ENCODE results near the gene COL12A1. TPM values are rescaled to one million over a fixed set of nuclear protein-coding genes. Genes with fewer than 3 reads are reported as not detected.

The COL12A1 gene
- total and polyA plus RNA-seq, 2 experiments from 2014 or later: 0.32 to 0.66 TPM

- Histone ChIP-seq H3K27me3 (no peaks in the 10 kb centered on the region), H3K4me1 (ENCODE audit: low read depth) (no peaks in the 10 kb centered on the region), H3K4me3 (no peak overlapping the region), H3K27ac (no peak overlapping the region), H3K9me3 (ENCODE audit: low read depth) (no peaks in the 10 kb centered on the region), H3K36me3 (no peaks in the 10 kb centered on the region)
- DNase-seq (ENCODE audit: low read depth in 1 of 2, low spot score in 1 of 2): peak in 1 of 2 donors; percentile 40
- no peak for TF ChIP-seq CTCF (IDR thresholded peaks at IDR 0.05; ENCODE audit: low read depth, low read length)
These were observed 33.9 kb downstream of the COL12A1 start for GRCh38 chr6:75171986-75172385.

- Histone ChIP-seq H3K9me3 (ENCODE audit: low read depth) (no peaks in the 10 kb centered on the region), H3K27me3 (no peaks in the 10 kb centered on the region), H3K36me3 (no peaks in the 10 kb centered on the region), H3K27ac (no peak overlapping the region), H3K4me1 (ENCODE audit: low read depth) (no peaks in the 10 kb centered on the region), H3K4me3 (no peak overlapping the region)
- no peak for DNase-seq (ENCODE audit: low read depth in 1 of 2, low spot score in 1 of 2)
- no peak for TF ChIP-seq CTCF (IDR thresholded peaks at IDR 0.05; ENCODE audit: low read depth, low read length)
These were observed 34.3 kb downstream of the COL12A1 start for GRCh38 chr6:75171567-75171966.

GRCh38 chr6:75170691-75171560 lies 34.9 kb downstream of the COL12A1 start:
- H3K4me1 ChIP-seq (ENCODE audit: low read depth): no peaks in the 10 kb centered on the region
- peak in 1 of 2 donors; percentile 32 for DNase-seq (ENCODE audit: low read depth in 1 of 2, low spot score in 1 of 2)
- H3K27ac ChIP-seq: no peak overlapping the region
- TF ChIP-seq CTCF (IDR thresholded peaks at IDR 0.05; ENCODE audit: low read depth, low read length): no peak
- no peaks in the 10 kb centered on the region for H3K27me3 ChIP-seq
- no peak overlapping the region for H3K4me3 ChIP-seq
- no peaks in the 10 kb centered on the region for H3K36me3 ChIP-seq
- no peaks in the 10 kb centered on the region for H3K9me3 ChIP-seq (ENCODE audit: low read depth)

- no peak for TF ChIP-seq CTCF (IDR thresholded peaks at IDR 0.05; ENCODE audit: low read depth, low read length)
- no peaks in the 10 kb centered on the region for H3K27me3 ChIP-seq
- no peak overlapping the region for H3K27ac ChIP-seq
These were observed 35.9 kb downstream of the COL12A1 start for GRCh38 chr6:75169689-75170586.

GRCh38 chr6:75167851-75168250 lies 38.0 kb downstream of the COL12A1 start:
- no peak for DNase-seq (ENCODE audit: low read depth in 1 of 2, low spot score in 1 of 2)
- Histone ChIP-seq H3K27ac (no peak overlapping the region), H3K4me1 (ENCODE audit: low read depth) (no peaks in the 10 kb centered on the region), H3K27me3 (no peaks in the 10 kb centered on the region), H3K4me3 (no peak overlapping the region), H3K36me3 (no peaks in the 10 kb centered on the region), H3K9me3 (ENCODE audit: low read depth) (no peaks in the 10 kb centered on the region)
- no peak for TF ChIP-seq CTCF (IDR thresholded peaks at IDR 0.05; ENCODE audit: low read depth, low read length)

More at GRCh38 chr6:75169689-75170586, 35.9 kb downstream of the COL12A1 start:
- DNase-seq (ENCODE audit: low read depth in 1 of 2, low spot score in 1 of 2): no peak
- Histone ChIP-seq H3K4me3 (no peak overlapping the region), H3K4me1 (ENCODE audit: low read depth) (no peaks in the 10 kb centered on the region), H3K36me3 (no peaks in the 10 kb centered on the region), H3K9me3 (ENCODE audit: low read depth) (no peaks in the 10 kb centered on the region)

Measured in cardiac muscle cell (in vitro differentiated cells and primary cell).